SK-N-SH (cell line): ENCODE measurements around the gene NANOS3. TPM values are rescaled to one million over a fixed set of nuclear protein-coding genes. Genes with fewer than 3 reads are reported as not detected.

Source experiments
- CTCF ChIA-PET: fragments of 300-600, 350-600 bp; formaldehyde crosslinking; extraction: SDS; loops from one replicate; lab custom pipeline; 2021; lab: Yijun Ruan, JAX
- POLR2A ChIA-PET: fragments of 350-600 bp; sonication (Branson Sonifier 250); formaldehyde crosslinking; extraction: SDS; loops from one replicate; lab custom pipeline; 2020; ENCODE audit warnings: antibody characterized with exemption, inconsistent platforms; lab: Yijun Ruan, JAX
- DNase-seq: peaks from one replicate; pipeline ENCODE4 v3.0.0; 2012
- H2AFZ ChIP-seq: fragments of 200-600 bp; sonication (generic); 2 replicates; pipeline ENCODE4 v1.8.1; 2016; ENCODE audit warnings: antibody characterized with exemption, mild to moderate bottlenecking, low read depth
- H3F3A ChIP-seq: fragments of 200-600 bp; sonication (generic); replicated peaks from 2 replicates; pipeline ENCODE3; 2016; ENCODE audit warnings: antibody characterized with exemption, mild to moderate bottlenecking; ENCODE audit not compliant: insufficient read depth
- H3K27ac ChIP-seq, 2 experiments: fragments of 200-500 bp in 1 of 2; fragments of 200-600 bp in 1 of 2; sonication (Bioruptor generic) in 1 of 2; sonication (generic), shearing (Covaris generic) in 1 of 2; 2 replicates each; pipeline versions ENCODE4 v1.5.1 to v1.6.1; 2014 to 2016; ENCODE audit warnings: low read depth in 2 of 2, inconsistent platforms in 1 of 2, low read length in 1 of 2, mild to moderate bottlenecking in 1 of 2, mixed read lengths in 1 of 2
- H3K27me3 ChIP-seq: fragments of 200-600 bp; sonication (generic), shearing (Covaris generic); 2 replicates; pipeline ENCODE4 v1.6.1; 2016; ENCODE audit warnings: mixed run types; ENCODE audit not compliant: insufficient read depth
- H3K36me3 ChIP-seq, 2 experiments: fragments of 200-500 bp in 1 of 2; fragments of 200-600 bp in 1 of 2; sonication (Bioruptor generic) in 1 of 2; sonication (generic) in 1 of 2; replicated peaks in 1 of 2; 2 replicates each; pipeline versions ENCODE3 to v1.5.1; 2014 to 2016; ENCODE audit warnings: low read length in 1 of 2, mild to moderate bottlenecking in 1 of 2; ENCODE audit not compliant: insufficient read depth in 2 of 2, control insufficient read depth in 1 of 2
- H3K4me1 ChIP-seq, 2 experiments: fragments of 200-500 bp in 1 of 2; fragments of 200-600 bp in 1 of 2; sonication (Bioruptor generic) in 1 of 2; sonication (generic), shearing (Covaris generic) in 1 of 2; 2 replicates each; pipeline versions ENCODE4 v1.5.1 to v1.6.1; 2014 to 2016; ENCODE audit warnings: low read depth in 1 of 2, low read length in 1 of 2, mixed run types in 1 of 2; ENCODE audit not compliant: insufficient read depth in 2 of 2, control insufficient read depth in 1 of 2
- H3K4me2 ChIP-seq: fragments of 200-600 bp; sonication (generic), shearing (Covaris generic); 2 replicates; pipeline ENCODE4 v1.6.1; 2017; ENCODE audit warnings: mixed run types
- H3K4me3 ChIP-seq, 2 experiments: fragments of 200-500 bp in 1 of 2; fragments of 200-600 bp in 1 of 2; sonication (Bioruptor generic) in 1 of 2; sonication (generic), shearing (Covaris generic) in 1 of 2; 2 replicates each; pipeline versions ENCODE4 v1.5.1 to v1.8.1; 2014 to 2016; ENCODE audit warnings: low read depth in 2 of 2, inconsistent platforms in 1 of 2, low read length in 1 of 2, mild to moderate bottlenecking in 1 of 2, mixed read lengths in 1 of 2, moderate library complexity in 1 of 2
- H3K79me2 ChIP-seq: fragments of 200-600 bp; sonication (generic); 2 replicates; pipeline ENCODE4 v1.8.1; 2017; ENCODE audit warnings: mild to moderate bottlenecking; ENCODE audit not compliant: insufficient read depth
- H3K9ac ChIP-seq: fragments of 200-600 bp; sonication (generic); 2 replicates; pipeline ENCODE4 v1.6.1; 2017; ENCODE audit warnings: mixed run types
- H3K9me2 ChIP-seq: fragments of 200-600 bp; sonication (generic); 2 replicates; pipeline ENCODE4 v1.6.1; 2017; ENCODE audit warnings: mixed run types
- H3K9me3 ChIP-seq: fragments of 200-600 bp; sonication (generic); 2 replicates; pipeline ENCODE4 v1.6.1; 2017; ENCODE audit warnings: mixed run types, mild to moderate bottlenecking, moderate library complexity
- H4K20me1 ChIP-seq: fragments of 200-600 bp; sonication (generic); 2 replicates; pipeline ENCODE4 v1.6.1; 2017; ENCODE audit warnings: mild to moderate bottlenecking, mixed run types; ENCODE audit not compliant: insufficient read depth
- ELF1 ChIP-seq: IDR thresholded peaks from 2 replicates; pipeline ENCODE4 v1.4.0; 2012
- FOXJ3 ChIP-seq: sonication (generic); formaldehyde crosslinking; IDR thresholded peaks from 2 replicates; pipeline ENCODE4 v1.5.1; 2020; ENCODE audit warnings: mild to moderate bottlenecking, missing genetic modification reagents
- FOXM1 ChIP-seq: IDR thresholded peaks from 2 replicates; pipeline ENCODE4 v1.4.0; 2012; ENCODE audit warnings: low read depth, mild to moderate bottlenecking
- GATA2 ChIP-seq: sonication (generic); formaldehyde crosslinking; IDR thresholded peaks from 2 replicates; pipeline ENCODE4 v1.5.0; 2020; ENCODE audit warnings: mild to moderate bottlenecking, missing genetic modification reagents
- JUND ChIP-seq: IDR thresholded peaks from 2 replicates; pipeline ENCODE4 v1.4.0; 2012
- NRF1 ChIP-seq: IDR thresholded peaks from 2 replicates; pipeline ENCODE4 v1.6.1; 2012; ENCODE audit warnings: low read depth, mild to moderate bottlenecking, low read length
- RCOR1 ChIP-seq: fragments of 150-350 bp; IDR thresholded peaks from 2 replicates; pipeline ENCODE4 v1.6.1; 2017; ENCODE audit warnings: antibody characterized with exemption, low read length
- SMC3 ChIP-seq: IDR thresholded peaks from 2 replicates; pipeline ENCODE4 v1.6.1; 2012; ENCODE audit warnings: low read depth, low read length, improper control_type of control experiment
- TEAD4 ChIP-seq: IDR thresholded peaks from 2 replicates; pipeline ENCODE4 v1.4.0; 2012; ENCODE audit warnings: mild to moderate bottlenecking, borderline replicate concordance; ENCODE audit not compliant: insufficient read depth
- YY1 ChIP-seq: IDR thresholded peaks from 2 replicates; pipeline ENCODE4 v1.4.0; 2012; ENCODE audit warnings: low read depth, mild to moderate bottlenecking
- WGBS: methylation state at CpG from one replicate; pipeline ENCODE4 v1.1.6; 2017; ENCODE audit warnings: low lambda C conversion rate; 5-methylcytosine and 5-hydroxymethylcytosine counted together
- polyA plus RNA-seq, 3 experiments: library from polyadenylated mRNA; depleted of rRNA; stranded (reverse); fragments of >200 nt; gene quantifications; 2 replicates each; pipeline ENCODE4 v1.2.3, GENCODE V29; 2012
- TF ChIP-seq, protein P1 (sequence below): IDR thresholded peaks from 2 replicates; pipeline ENCODE4; 2012
- TF ChIP-seq, protein P2 (sequence below): fragments of 150-350 bp; IDR thresholded peaks from 2 replicates; pipeline ENCODE4 v1.6.1; 2017; ENCODE audit warnings: antibody characterized with exemption, low read length, low read depth, borderline replicate concordance
- TF ChIP-seq, protein P3 (sequence below): IDR thresholded peaks from 2 replicates; pipeline ENCODE4 v1.4.0; 2012; ENCODE audit warnings: low read depth

The NANOS3 gene
- polyA plus RNA-seq, 1 of the 3 experiments (the other 2 are of a cell fraction), result 0.53 TPM

DNA sequence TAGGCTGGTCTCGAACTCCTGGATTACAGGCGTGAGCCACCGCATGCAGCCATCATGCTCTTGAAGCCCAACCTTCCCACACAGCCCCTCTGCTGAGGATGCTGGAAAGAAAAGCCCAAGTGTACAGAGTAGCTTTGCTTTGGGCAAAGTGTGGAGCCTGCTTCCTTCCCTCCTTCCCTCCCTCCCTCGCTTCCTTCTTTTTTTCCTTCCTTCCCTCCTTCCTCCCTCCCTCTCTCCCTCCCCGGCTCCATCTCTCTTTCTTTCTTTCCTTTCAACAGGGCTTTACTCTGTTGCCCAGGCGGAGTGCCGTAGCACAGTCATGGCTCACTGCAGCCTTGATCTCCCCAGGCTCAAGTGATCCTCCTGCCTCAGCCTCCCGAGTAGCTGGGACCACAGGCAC, 31.7 kb downstream of the NANOS3 start:
- Histone ChIP-seq H3K27me3 (no peaks in the 10 kb centered on the region), H3K4me3 (no peak overlapping the region), H3K79me2 (0 out of 2 replicates have a peak, but pooled peaks cover 10% of the 10 kb centered on the region)
- TF ChIP-seq, protein P1, sequence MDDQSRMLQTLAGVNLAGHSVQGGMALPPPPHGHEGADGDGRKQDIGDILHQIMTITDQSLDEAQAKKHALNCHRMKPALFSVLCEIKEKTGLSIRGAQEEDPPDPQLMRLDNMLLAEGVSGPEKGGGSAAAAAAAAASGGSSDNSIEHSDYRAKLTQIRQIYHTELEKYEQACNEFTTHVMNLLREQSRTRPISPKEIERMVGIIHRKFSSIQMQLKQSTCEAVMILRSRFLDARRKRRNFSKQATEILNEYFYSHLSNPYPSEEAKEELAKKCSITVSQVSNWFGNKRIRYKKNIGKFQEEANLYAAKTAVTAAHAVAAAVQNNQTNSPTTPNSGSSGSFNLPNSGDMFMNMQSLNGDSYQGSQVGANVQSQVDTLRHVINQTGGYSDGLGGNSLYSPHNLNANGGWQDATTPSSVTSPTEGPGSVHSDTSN, result no peak
- TF ChIP-seq RCOR1 (no peak), ELF1 (no peak), NRF1 (no peak), TEAD4 (no peak), FOXM1 (no peak)
- TF ChIP-seq, protein P2, sequence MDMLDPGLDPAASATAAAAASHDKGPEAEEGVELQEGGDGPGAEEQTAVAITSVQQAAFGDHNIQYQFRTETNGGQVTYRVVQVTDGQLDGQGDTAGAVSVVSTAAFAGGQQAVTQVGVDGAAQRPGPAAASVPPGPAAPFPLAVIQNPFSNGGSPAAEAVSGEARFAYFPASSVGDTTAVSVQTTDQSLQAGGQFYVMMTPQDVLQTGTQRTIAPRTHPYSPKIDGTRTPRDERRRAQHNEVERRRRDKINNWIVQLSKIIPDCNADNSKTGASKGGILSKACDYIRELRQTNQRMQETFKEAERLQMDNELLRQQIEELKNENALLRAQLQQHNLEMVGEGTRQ, result no peak
- TF ChIP-seq, protein P3, sequence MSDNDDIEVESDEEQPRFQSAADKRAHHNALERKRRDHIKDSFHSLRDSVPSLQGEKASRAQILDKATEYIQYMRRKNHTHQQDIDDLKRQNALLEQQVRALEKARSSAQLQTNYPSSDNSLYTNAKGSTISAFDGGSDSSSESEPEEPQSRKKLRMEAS, result no peak
- TF ChIP-seq, all 33 proteins: peak for 0
- POLR2A ChIA-PET, result interaction anchor here (0.6 kb wide), 1 partner anchor 76 kb away, joined by 3 read pairs; no protein-coding TSS in a partner anchor
- H3K4me1 ChIP-seq, result peaks cover 0 to 9% of the 10 kb centered on the region in 2 experiments; a peak in 1 of 4 replicates
- H3K9me3 ChIP-seq, result no peaks in the 10 kb centered on the region
- H3K36me3 ChIP-seq, result peaks cover 3 to 10% of the 10 kb centered on the region in 2 experiments
- CTCF ChIA-PET, result interaction anchor here (1.4 to 1.5 kb wide), 2 partner anchors 13 to 150 kb away, joined by 3 read pairs; no protein-coding TSS in a partner anchor
- no peak for DNase-seq
- H2AFZ ChIP-seq, result no peak overlapping the region
- H4K20me1 ChIP-seq, result no peaks in the 10 kb centered on the region
- H3K9ac ChIP-seq, result no peak overlapping the region
- H3F3A ChIP-seq, result no peaks in the 10 kb centered on the region
- WGBS, result 92% methylated on average over 8 of the region's 8 CpGs
- no peak overlapping the region for H3K4me2 ChIP-seq
- no peaks in the 10 kb centered on the region for H3K9me2 ChIP-seq
- H3K27ac ChIP-seq, result no peak overlapping the region

DNA sequence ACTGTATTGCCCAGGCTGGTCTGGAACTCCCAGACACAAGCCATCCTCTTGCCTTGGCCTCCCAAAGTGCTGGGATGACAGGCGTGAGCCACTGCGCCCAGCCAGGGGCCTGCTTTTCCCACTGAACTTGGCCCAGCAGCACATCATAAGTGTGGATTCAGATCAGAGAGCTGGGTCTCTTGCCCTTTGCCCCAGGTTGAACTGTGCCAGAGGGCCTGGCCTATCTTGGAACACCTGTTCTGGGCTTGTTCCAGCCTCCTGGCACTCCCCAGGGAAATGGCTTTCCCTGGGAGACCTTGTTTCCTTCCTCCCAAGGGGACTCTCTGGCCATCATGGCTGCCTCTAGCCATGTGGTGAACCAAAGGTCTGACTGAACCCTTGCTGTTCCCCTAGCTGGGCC, 32.5 kb downstream of the NANOS3 start:
- no peaks in the 10 kb centered on the region for H4K20me1 ChIP-seq
- no peaks in the 10 kb centered on the region for H3K9me3 ChIP-seq
- no peak overlapping the region for H2AFZ ChIP-seq
- no peak for DNase-seq
- 100% methylated on average over 2 of the region's 2 CpGs for WGBS
- no peaks in the 10 kb centered on the region for H3F3A ChIP-seq
- POLR2A ChIA-PET, result no interaction called here
- H3K9me2 ChIP-seq, result no peaks in the 10 kb centered on the region
- TF ChIP-seq, protein P1, result no peak
- TF ChIP-seq GATA2 (CRISPR knock-in tag) (no peak), YY1 (no peak), SMC3 (no peak), FOXJ3 (no peak), NRF1 (no peak), JUND (no peak)
- TF ChIP-seq, protein P2, result no peak
- TF ChIP-seq, all 33 proteins: peak for 0
- Histone ChIP-seq H3K4me3 (no peak overlapping the region), H3K4me1 (peaks cover 0 to 9% of the 10 kb centered on the region in 2 experiments; a peak in 1 of 4 replicates), H3K9ac (no peak overlapping the region), H3K27ac (no peak overlapping the region), H3K79me2 (0 out of 2 replicates have a peak, but pooled peaks cover 10% of the 10 kb centered on the region), H3K36me3 (peaks cover 3 to 10% of the 10 kb centered on the region in 2 experiments), H3K27me3 (no peaks in the 10 kb centered on the region), H3K4me2 (no peak overlapping the region)
- CTCF ChIA-PET, result interaction anchor here (1.4 to 1.5 kb wide), 2 partner anchors 13 to 150 kb away, joined by 3 read pairs; no protein-coding TSS in a partner anchor
